Measurements from ENCODE around the gene NUDT21.

GRCh38 chr16:56428091-56428490, 23.0 kb downstream of the NUDT21 start:
- TF ChIP-seq CTCF (conservative IDR thresholded peaks at IDR 0.05) (no peak), EZH2 (IDR thresholded peaks at IDR 0.05; ENCODE audit: low read depth) (no peak)
